ENCODE measurements around the gene SMIM12.

DNA sequence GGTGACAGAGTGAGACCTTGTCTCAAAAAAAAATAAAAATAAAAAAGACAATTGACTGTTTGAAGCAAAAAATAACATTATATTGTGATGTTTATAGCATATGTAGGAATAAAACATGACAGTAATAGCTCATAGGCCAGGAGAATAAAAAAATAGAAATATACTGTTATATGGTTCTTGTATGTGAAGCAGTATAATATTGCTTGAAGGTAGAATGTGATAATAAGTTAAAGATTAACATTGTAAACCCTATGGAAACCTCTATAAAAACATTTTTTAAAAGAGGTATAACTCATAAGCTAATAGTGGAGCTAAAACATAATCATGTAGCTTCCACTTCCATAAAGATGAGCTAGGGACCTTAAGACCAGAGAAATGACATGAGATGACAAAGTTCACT is 43.2 kb downstream of the SMIM12 start:
- TF ChIP-seq EZH2 (IDR thresholded peaks at IDR 0.05; ENCODE audit: borderline replicate concordance, low read depth, low read length, severe bottlenecking) (no peak), CTCF (IDR thresholded peaks at IDR 0.05; ENCODE audit: borderline replicate concordance, extremely low read depth, low read length, poor library complexity, severe bottlenecking) (no peak)

Measured in DND-41 (cell line).